GM19463 (cell line): Measurements from ENCODE around the gene CHFR.
"Not testable (repeated sequence)": the region's sequence is repeated elsewhere in the genome, so short reads cannot be mapped to it uniquely, and the experiment has no call there.

ENCODE experiments used
- ATAC-seq: cut with Tn5 transposase; IDR thresholded peaks from one replicate; pipeline ENCODE4 v1.9.1; 2021; ENCODE audit warnings: mild to moderate bottlenecking, moderate library complexity; ENCODE audit not compliant: unreplicated experiment

The CHFR gene

DNA sequence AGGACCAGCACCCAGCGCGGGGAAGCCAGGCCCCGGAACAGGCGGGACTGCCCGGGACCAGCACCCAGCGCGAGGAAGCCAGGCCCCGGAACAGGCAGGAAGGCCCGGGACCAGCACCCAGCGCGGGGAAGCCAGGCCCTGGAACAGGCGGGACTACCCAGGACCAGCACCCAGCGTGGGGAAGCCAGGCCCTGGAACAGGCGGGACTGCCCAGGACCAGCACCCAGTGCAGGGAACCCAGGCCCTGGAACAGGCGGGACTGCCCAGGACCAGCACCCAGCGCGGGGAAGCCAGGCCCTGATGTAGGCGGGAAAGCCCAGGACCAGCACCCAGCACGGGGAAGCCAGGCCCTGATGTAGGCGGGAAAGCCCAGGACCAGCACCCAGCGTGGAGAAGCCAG lies 12.8 kb downstream of the CHFR start:
- ATAC-seq = not testable (repeated sequence)

DNA sequence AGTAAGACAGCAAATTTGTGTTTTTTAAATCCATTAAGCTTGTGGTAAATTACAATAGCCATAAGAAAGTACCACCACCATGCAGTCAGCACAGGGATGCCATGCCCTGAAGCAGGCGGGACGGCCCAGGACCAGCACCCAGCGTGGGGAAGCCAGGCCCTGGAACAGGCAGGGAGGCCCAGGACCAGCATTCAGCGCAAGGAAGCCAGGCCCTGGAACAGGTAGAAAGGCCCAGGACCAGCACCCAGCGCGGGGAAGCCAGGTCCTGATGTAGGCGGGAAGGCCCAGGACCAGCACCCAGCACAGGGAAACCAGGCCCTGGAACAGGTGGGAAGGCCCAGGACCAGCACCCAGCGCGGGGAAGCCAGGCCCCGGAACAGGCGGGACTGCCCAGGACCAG lies 13.2 kb downstream of the CHFR start:
- ATAC-seq = no peak

DNA sequence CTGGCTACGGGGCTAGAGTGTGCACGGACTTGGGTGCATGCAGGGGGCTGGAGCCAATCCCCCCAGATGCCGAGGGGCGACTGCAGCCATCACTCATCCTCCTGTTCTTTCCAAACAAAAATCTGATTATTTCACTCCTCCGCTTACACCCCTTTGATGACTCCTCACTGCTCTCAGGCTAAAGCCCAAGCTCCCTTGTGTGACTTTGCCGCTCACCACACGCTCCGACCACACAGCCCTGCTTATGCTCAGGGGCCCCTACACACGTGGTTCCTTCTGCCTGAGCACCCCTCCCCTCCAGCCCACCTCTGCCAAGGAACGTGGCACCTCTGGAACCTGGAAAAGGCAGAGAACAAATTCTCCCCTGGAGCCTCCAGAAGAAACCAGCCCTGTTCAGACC lies 13.7 kb downstream of the CHFR start:
- no peak for ATAC-seq

DNA sequence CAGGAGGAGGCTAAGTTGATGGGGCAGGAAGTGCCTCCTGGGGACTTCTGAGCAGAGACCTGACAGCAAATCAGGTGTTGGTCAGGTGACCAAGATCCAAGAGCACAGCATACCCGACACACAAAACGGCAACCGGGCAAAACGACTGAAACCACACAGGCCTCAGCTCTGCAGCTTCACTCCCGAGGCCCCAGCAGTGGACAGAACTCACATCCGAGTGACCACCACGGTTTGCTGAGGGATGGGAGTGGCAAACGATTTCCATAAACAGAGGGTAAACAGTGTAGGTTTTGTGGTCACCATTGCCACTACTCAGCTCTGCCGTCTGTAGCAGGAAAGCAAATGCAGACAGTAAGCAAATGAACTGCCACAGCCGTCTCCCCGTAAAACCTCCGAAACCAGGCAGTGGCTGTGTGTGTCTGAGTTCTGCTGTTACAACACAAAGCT lies 14.4 kb downstream of the CHFR start:
- ATAC-seq = no peak

DNA sequence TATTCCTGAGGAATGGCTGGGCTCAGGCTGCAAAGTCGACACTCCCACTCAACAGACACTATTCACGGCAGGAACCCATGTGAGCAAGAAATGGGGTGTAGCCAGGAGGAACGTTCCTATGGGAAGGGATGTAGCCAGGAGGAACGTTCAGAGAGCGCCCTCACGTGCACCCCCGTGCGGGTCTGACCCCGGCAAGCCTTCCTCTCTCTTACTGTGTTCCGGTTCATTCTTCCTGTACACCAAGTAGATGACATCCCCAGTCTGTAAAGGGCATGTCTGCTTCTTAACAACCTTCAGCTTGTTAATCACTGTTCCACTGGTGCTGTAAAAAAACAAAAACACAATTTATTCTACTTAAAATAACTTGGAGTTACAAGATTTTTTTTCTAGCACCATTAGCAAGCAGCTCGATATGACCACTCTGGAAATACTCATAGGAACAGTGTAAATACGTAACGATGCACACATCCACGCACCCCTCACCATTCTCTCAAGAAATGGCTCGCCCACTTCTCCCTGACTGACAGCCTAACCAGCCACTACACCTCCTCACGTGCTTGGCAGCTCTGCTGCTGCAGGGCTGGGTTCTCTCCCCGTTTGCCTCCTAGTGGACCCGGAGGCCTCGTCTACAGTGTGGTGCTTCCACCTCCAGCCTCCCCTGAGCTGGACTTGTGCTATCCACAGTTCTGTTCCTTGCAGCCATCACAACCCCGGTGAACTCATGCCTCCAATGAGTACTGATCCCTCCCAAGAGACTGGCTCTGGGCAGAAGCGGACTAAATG lies 15.1 kb downstream of the CHFR start:
- ATAC-seq = no peak

DNA sequence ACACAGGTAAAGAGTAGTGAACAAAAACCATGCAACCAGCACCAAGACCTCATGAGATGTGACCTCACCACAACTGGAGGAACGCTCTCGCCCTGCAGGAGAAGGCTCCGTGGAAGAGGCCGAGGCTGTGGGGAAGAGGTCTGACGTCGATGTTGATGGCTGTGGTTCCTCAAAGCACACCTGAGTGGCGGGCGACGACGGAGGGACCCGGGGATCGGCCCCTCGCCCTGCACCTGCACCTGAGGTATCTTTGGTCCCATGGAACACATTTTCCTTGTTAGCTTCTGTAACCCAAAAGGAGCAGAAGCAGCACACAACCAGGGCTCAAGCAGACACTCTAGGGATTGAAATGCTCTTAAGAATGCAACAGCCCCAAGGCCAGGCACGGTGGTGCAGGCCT lies 17.9 kb downstream of the CHFR start:
- ATAC-seq = no peak

DNA sequence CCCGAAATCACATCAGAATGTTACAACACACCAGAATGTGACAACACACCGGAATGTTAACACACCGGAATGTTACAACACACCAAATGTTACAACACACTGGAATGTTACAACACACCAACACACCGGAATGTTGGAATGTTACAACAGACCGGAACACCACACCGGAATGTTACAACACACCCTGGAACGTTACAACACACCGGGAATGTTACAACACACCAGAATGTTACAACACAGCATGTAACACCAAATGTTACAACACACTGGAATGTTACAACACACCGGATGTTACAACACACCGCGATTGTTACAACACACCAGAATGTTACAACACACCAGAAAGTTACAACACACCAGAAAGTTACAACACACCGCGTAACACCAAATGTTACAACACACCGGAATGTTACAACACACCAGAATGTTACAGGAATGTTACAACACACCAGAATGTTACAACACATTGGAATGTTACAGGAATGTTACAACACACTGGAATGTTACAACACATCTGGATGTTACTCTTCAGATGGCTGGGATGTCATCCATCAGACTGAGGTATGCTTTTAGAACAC lies 21.1 kb downstream of the CHFR start:
- ATAC-seq = no peak

DNA sequence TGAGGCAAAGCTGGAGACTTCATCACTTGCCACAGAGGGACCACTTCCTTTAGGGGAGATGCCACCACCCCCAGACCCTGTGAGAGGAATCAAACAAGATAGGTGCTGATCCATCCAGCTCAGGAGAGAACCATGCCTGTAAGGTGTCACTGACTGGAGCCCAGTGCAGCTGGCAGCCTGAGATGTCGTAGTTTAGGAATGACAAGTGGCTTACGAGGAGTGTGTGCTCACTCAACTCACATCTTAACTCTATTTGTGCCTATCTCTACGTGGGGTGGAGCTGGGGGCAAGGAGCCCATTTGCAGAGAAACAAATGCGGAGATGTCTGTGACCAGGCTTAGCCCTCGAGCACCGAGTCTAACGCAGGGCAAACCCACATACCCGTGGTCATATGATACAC lies 25.8 kb downstream of the CHFR start:
- ATAC-seq = no peak

DNA sequence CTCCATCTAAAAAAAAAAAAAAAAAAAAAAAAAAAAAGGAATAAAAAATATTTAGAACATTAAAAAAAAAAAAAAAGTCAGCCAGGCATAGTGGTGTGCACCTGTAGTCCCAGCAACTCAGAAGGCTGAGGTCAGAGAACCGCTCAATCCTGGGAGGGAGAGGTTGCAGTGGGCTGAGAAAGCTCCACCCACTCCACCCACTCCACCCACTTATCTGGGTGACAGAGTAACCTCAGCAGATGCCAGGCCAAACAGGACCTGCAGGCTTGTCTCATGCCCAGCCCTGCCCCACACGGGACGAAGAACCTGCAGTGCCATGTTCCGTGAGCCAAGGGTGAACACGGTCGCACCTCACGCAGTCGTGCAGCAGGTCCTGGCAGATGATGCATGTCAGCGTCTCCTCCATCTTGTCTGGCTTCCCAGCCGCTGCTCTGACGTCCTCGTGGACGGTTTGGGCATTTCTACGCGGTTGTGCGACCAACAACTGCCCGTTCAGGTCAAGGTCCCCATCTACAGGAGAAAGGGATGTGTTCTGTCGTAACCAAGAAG lies 28.6 kb downstream of the CHFR start:
- no peak for ATAC-seq

DNA sequence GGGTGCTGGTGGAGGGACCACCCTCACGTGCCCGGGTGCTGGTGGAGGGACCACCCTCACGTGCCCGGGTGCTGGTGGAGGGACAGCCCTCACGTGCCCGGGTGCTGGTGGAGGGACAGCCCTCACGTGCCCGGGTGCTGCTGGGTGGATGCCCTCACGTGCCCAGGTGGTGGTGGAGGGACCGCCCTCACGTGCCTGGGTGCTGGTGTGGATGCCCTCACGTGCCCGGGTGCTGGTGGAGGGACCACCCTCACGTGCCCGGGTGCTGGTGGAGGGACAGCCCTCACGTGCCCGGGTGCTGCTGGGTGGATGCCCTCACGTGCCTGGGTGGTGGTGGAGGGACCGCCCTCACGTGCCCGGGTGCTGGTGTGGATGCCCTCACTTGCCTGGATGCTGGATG lies 30.4 kb downstream of the CHFR start:
- not testable (repeated sequence) for ATAC-seq

DNA sequence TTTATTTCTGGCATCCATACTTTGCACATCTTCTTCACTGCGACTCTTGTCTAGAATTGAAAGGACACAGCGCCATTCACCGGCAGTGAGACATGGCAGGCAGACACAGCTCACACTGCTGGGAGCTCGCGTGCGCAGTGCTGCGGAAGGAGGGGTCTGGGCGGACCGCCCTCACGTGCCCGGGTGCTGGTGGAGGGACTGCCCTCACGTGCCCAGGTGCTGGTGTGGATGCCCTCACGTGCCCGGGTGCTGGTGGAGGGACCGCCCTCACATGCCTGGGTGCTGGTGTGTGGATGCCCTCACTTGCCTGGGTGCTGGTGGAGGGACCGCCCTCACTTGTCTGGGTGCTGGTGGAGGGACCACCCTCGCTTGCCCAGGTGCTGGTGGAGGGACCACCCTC lies 30.8 kb downstream of the CHFR start:
- no peak for ATAC-seq

DNA sequence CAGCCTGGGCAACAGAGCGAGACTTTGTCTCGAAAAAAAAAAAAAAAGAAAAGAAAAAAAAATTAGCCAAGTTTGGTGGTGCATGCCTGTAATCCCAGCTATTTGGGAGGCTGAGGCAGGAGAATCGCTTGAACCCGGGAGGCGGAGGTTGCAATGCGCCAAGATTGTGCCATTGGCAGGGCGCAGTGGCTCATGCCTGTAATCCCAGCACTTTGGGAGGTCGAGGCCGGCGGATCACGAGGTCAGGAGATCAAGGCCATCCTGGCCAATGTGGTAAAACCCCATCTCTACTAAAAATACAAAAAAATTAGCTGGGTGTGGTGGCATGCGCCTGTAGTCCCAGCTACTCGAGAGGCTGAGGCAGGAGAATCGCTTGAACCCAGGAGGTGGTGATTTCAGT lies 32.2 kb downstream of the CHFR start:
- not testable (repeated sequence) for ATAC-seq

DNA sequence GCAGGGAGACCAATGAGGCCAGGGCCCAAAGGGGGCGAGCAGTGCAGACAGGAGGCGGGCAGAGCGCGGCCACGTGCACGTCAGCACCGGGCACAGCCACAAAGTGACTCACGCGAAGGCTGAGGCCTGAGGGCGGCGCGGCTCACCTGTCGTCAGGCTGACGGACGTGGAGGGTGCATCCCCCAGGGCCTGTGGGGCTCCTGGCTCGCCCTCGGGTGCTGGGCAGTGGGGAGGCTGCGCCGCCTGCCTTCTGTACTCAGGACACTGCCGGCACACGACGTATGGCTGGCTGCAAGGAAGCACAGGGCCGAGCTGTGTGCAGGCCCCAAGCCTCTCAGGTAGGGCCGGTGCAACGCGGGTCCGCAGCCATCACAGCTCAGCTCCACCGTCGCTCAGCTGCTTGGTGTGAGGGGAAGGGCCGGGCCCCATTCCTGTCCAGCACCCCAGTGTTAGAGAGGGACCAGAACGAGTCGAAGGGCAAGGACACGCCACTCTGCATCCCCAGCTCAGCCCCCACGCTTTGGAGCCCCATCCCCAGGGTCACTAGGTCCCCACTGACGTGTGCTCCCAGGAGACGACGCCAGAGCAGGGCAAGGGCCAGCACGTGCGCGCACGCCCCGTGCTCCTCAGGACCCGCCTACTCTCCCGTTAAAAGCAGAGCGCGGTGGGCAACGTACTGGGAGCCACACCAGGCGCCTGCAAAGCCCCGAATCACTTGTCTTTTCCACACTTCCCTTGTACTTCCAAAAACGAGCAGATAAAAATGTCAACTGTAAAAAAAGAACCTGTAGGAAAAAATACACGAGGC lies 33.9 kb downstream of the CHFR start:
- no peak for ATAC-seq

DNA sequence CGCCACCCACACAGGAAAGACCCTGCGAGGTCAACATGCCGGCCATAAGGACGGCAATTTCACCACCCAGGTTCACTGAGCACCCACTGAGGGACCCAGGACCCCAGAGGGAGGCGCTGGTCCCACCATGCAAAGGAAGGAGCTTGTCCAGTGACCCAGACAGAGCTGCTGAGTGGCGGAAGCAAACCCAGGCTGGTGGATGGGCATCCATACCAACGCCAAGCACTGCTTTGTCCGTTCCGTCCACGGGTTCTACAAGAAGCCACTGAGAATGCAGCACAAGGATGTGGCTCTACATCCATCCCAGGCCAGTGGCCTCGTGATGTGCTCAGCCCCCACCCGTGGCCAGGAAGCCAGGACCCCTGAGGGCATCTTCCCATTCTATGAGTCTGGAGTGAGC lies 34.9 kb downstream of the CHFR start:
- no peak for ATAC-seq

DNA sequence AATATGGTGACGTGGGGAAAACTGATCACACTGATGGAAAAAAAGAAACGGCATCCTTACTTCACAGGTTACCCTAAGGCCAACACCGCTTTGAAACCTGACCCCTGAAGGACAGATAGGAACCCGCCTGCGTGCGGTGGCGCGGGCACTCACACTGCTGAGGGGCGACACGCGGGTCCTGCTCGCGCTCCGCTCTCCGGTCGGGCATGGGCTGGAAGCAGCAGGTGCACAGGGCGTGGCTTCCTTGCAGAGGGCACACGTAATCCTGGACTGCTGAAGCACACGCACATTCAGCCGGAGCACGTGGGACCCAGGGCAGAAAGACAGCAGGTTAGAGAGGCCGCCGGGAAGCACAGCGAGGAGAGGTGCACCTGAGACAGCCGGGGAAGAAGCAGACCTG lies 35.9 kb downstream of the CHFR start:
- ATAC-seq = no peak

DNA sequence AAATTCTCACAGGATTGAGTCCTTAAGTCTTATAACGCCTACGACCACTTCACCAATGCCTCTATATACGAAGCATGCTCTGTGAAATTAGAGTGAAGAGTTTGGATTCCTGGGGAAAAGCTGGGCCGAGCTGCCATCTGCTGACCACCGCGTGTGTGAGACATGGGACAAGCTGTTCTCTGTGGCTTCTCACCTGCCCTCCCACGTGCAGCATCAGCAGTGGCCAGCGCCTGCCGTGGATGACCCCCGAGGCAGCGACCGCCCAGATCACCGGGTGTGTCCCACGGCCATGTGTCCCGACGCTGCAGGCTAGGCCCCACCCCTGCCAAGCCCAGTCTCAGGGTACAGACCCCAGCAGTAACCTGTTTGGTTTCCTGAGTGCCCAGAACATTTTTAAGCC lies 37.1 kb downstream of the CHFR start:
- ATAC-seq = no peak

DNA sequence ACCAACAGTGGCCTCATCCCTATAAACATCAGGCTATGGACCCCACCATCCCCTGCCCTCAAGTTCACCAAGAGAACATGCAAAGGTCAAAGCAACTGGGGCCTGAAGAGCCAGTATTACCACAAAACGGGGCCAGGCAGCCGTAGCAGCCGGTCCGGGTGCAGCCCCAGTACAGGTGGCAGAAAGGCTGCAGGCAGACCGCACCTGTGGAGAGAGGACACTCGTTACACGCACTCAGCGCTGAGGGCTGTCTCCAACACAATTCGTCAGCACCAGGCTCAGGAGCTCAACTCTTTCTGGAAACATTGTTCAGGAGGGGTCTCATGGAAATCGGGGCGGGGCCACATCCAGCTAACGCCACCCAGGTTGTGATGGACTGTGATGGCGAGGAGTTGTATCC lies 38.9 kb downstream of the CHFR start:
- ATAC-seq = no peak

DNA sequence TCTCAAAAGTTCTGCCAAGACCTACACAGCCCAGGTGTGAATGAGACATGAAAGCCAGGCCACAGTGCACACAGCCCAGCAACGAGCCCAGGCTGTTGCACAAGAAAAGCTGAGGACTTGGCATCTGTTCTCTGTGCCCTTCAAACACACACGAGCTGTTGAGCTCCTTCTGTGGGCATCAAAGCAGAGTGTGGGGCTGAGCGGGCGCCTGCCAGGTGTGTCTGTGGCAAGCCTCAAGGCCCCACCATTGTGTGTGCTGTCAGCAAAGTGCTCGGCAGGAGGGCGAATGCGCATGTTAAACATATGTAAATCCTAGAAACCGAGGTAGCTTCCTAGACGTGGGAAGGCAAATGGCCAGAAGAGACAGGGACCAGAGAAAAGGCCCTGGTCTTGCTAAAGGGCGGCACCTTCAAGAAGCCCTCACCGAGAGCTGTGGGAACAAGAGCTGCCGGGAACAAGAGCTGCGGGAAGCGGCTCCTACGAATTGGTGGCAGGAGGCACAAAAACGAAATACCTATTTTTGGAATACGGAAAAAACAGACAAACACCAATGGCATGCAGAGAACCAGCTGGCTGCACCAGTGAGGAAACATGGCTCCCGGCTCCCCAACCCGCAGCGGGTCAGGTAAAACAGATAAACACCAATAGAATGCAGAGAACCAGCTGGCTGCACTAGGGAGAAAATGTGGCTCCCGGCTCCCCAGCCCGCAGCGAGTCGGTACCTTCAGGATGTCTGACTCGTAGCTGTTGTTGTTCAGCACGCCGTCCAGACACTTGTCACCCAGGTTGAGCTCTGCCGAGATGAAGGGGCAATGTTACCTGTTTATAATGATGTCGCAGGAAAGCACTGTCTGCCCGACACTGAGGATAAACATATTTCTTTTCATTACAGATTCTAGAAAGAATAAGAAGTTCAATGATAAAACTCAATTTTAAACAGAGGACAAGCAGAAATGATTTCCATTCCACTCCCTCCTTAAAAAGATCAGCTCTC lies 39.7 kb downstream of the CHFR start:
- no peak for ATAC-seq

DNA sequence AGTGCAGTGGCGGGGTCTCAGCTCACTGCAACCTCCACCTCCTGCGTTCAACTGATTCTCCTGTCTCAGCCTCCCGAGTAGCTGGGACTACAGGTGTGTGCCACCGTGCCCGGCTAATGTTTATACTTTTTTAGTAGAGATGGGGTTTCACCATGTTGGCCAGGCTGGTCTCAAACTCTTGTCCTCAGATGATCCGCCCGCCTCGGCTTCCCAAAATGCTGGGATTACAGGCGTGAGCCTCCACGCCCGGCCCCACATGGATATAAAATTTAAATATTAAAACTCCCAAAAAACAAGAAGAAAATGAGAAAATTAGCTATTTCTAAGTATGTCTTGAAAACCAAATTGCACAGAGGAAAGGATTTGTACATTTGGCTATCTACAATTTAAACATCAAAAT lies 42.7 kb downstream of the CHFR start:
- not testable (repeated sequence) for ATAC-seq

DNA sequence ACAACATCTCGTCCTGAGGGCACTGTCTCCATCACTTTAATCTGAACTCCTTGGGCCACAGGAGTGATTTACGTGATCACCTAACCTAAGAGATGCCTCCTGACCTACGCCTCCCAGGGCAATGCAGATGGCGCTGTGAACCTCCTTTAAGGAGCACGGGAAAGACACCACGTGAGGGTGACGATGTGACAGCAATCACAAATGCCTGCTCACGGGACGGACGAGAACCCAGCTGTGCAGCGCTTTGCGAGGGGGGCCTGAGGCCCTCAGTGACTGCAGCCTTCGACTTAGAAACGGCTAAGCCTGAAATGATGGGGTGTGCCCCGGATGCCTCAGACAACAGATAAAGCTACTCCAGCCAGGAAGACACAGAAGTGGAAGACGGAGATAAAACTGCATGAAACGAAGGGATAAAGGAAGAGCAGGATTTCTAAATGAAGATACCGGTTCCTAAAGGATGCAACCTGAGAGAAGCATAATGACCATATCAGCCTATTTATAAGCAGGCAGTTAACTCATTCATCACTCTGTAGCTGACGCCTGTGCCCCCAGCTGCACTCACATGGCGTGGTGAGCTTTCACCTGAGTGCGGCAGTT lies 44.9 kb downstream of the CHFR start:
- ATAC-seq = no peak
